ENCODE measurements around the gene NHLH2. TPM values are rescaled to one million over a fixed set of nuclear protein-coding genes. Genes with fewer than 3 reads are reported as not detected.

Gene NHLH2
- total RNA-seq, 6 experiments from 2014 or later, result not detected

GRCh38 chr1:115815694-115816093, 25.2 kb downstream of the NHLH2 start:
- H3K36me3 ChIP-seq, result no peaks in the 10 kb centered on the region

GRCh38 chr1:115814685-115815398, 26.1 kb downstream of the NHLH2 start:
- no peaks in the 10 kb centered on the region for H3K36me3 ChIP-seq
- H3K27me3 ChIP-seq, result no peaks in the 10 kb centered on the region
- no peaks in the 10 kb centered on the region for H3K4me1 ChIP-seq
- no peak overlapping the region for H3K4me3 ChIP-seq
- no peak for ATAC-seq
- no peaks in the 10 kb centered on the region for H3K9me3 ChIP-seq
- no peak for TF ChIP-seq CTCF (IDR thresholded peaks at IDR 0.05)
- TF ChIP-seq POLR2A (IDR thresholded peaks at IDR 0.05), result no peak
- 58% methylated on average over 4 of the region's 4 CpGs for WGBS (ENCODE audit: insufficient coverage, low coverage, low lambda C conversion rate, missing lambda C conversion rate)
- intact Hi-C loops (cut with DNase I), result no loop called here
- DNase-seq, result no peak
- H3K27ac ChIP-seq, result no peak overlapping the region

More at GRCh38 chr1:115815694-115816093, 25.2 kb downstream of the NHLH2 start:
- intact Hi-C loops (cut with DNase I), result no loop called here
- no peak for DNase-seq
- Histone ChIP-seq H3K4me1 (no peaks in the 10 kb centered on the region), H3K27ac (no peak overlapping the region), H3K27me3 (no peaks in the 10 kb centered on the region), H3K9me3 (no peaks in the 10 kb centered on the region), H3K4me3 (no peak overlapping the region)
- ATAC-seq, result no peak
- no peak for TF ChIP-seq POLR2A (IDR thresholded peaks at IDR 0.05)
- TF ChIP-seq CTCF (IDR thresholded peaks at IDR 0.05), result no peak
- WGBS (ENCODE audit: insufficient coverage, low coverage, low lambda C conversion rate, missing lambda C conversion rate), result 49% methylated on average over 3 of the region's 3 CpGs

GRCh38 chr1:115813727-115814126, 27.2 kb downstream of the NHLH2 start:
- 92% methylated on average over 1 of the region's 1 CpG for WGBS (ENCODE audit: insufficient coverage, low coverage, low lambda C conversion rate, missing lambda C conversion rate)
- TF ChIP-seq POLR2A (IDR thresholded peaks at IDR 0.05) (no peak), CTCF (IDR thresholded peaks at IDR 0.05) (no peak)
- no peaks in the 10 kb centered on the region for H3K36me3 ChIP-seq
- intact Hi-C loops (cut with DNase I), result no loop called here
- DNase-seq (no peak), ATAC-seq (peak; percentile 20 to 53 (median 32))
- H3K9me3 ChIP-seq, result no peaks in the 10 kb centered on the region
- H3K27me3 ChIP-seq, result no peaks in the 10 kb centered on the region
- no peak overlapping the region for H3K4me3 ChIP-seq
- H3K27ac ChIP-seq, result no peak overlapping the region
- no peaks in the 10 kb centered on the region for H3K4me1 ChIP-seq

DNA sequence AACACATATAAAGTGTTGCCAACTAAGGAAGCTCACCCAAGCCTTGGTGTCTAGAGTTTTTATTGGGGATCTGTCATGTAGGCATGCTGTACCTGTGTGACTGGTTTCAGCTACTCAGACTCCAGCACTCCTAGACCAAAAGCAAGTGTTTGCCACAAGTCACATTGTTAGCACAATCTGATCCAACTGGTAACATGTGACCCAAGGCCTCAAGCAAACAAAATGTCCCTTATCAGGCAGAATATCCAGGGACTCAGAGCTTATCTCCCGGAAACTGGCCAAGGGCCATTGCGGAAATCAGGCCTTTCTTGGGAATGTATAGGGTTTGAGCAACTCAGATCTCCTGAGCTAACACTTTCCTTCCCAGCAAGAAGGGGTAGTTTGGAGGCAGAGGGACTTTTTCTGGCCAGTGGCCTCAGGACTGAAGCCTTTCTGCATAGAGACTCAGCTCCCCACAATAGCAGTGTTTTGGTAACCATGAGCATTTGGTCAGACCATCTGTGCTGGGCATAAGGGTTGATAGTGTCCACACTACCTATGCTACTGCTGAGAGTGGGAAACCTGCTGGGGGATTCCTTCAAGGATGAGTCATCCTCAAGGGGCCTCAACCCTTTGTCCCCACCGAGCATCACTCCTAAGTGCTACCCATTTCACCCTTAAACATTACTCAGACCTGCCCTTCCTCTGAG, 29.6 kb downstream of the NHLH2 start:
- peak; percentile 60 to 86 (median 70) for ATAC-seq
- TF ChIP-seq POLR2A (IDR thresholded peaks at IDR 0.05), result no peak
- no peak for TF ChIP-seq CTCF (IDR thresholded peaks at IDR 0.05)
- no peaks in the 10 kb centered on the region for H3K27me3 ChIP-seq
- peak in 1 of 3 donors; percentile 39 for DNase-seq
- intact Hi-C loops (cut with DNase I), result no loop called here
- H3K27ac ChIP-seq, result no peak overlapping the region
- WGBS (ENCODE audit: insufficient coverage, low coverage, low lambda C conversion rate, missing lambda C conversion rate), result no CpG with 5 or more reads among the region's 3 CpGs
- no peaks in the 10 kb centered on the region for H3K4me1 ChIP-seq
- H3K4me3 ChIP-seq, result no peak overlapping the region
- H3K9me3 ChIP-seq, result no peaks in the 10 kb centered on the region
- H3K36me3 ChIP-seq, result no peaks in the 10 kb centered on the region

All from right lobe of liver (tissue), 6 donors.